K562 (cell line): ENCODE measurements around the gene STAT6. TPM values are rescaled to one million over a fixed set of nuclear protein-coding genes. Genes with fewer than 3 reads are reported as not detected.
A peak's percentile ranks its signal among the peaks of the same experiment; 100 is the strongest.

Source experiments
- ATF1 ChIP-seq, 2 experiments: fragments of 450-650 bp in 1 of 2; IDR thresholded peaks; 2 replicates each; pipeline ENCODE4 v1.6.1; 2016; ENCODE audit warnings: missing compliant biosample characterization in 1 of 2, missing genetic modification characterization in 1 of 2
- CBX8 ChIP-seq: fragments of 200-600 bp; sonication (generic); IDR thresholded peaks from 2 replicates; pipeline ENCODE4 v1.6.1; 2012; ENCODE audit warnings: borderline replicate concordance, mixed run types, low read depth, mild to moderate bottlenecking, moderate library complexity, mixed read lengths, low read length, control low read depth, inconsistent platforms; ENCODE audit not compliant: poor library complexity, severe bottlenecking; ENCODE audit errors: extremely low read depth
- CTBP1 ChIP-seq: fragments of 450-650 bp; IDR thresholded peaks from 2 replicates; pipeline ENCODE4 v1.6.1; 2016; ENCODE audit warnings: borderline replicate concordance
- DNMT1 ChIP-seq: fragments of 450-650 bp; IDR thresholded peaks from 2 replicates; pipeline ENCODE4 v1.6.1; 2016; ENCODE audit warnings: antibody characterized with exemption, mild to moderate bottlenecking
- ESRRB ChIP-seq: fragments of 250-450 bp; sonication (Bioruptor Pico); IDR thresholded peaks from 2 replicates; pipeline ENCODE4 v1.5.0; 2020; ENCODE audit warnings: mild to moderate bottlenecking, moderate library complexity, borderline replicate concordance
- FOXK2 ChIP-seq, 2 experiments: fragments of 450-650 bp; IDR thresholded peaks in 1 of 2; conservative IDR thresholded peaks in 1 of 2; 2 replicates each; pipeline ENCODE4 v1.6.1; 2016; ENCODE audit warnings: low read depth in 2 of 2, mild to moderate bottlenecking in 1 of 2
- HDAC3 ChIP-seq: fragments of 450-650 bp; IDR thresholded peaks from 2 replicates; pipeline ENCODE4 v1.6.1; 2018; ENCODE audit warnings: borderline replicate concordance, mild to moderate bottlenecking, moderate library complexity; ENCODE audit not compliant: partially characterized antibody
- MEF2A ChIP-seq: IDR thresholded peaks from 2 replicates; pipeline ENCODE4 v1.6.1; 2011; ENCODE audit warnings: low read depth, mild to moderate bottlenecking, low read length, moderate library complexity; ENCODE audit not compliant: control insufficient read depth
- MEIS2 ChIP-seq: fragments of 450-650 bp; IDR thresholded peaks from 2 replicates; pipeline ENCODE4 v1.6.1; 2014; ENCODE audit warnings: mild to moderate bottlenecking; ENCODE audit not compliant: partially characterized antibody
- NFE2L1 ChIP-seq: fragments of 450-650 bp; IDR thresholded peaks from 2 replicates; pipeline ENCODE4 v1.6.1; 2016; ENCODE audit warnings: missing genetic modification characterization, low read depth, mild to moderate bottlenecking, missing compliant biosample characterization, moderate library complexity, borderline replicate concordance
- NR0B1 ChIP-seq: fragments of 450-650 bp; IDR thresholded peaks from one replicate; pipeline ENCODE4 v1.6.1; 2018; ENCODE audit warnings: mild to moderate bottlenecking, moderate library complexity; ENCODE audit not compliant: partially characterized antibody
- PHB ChIP-seq: fragments of 250-450 bp; sonication (Bioruptor Pico); IDR thresholded peaks from 2 replicates; pipeline ENCODE4 v1.5.0; 2021
- POLR2AphosphoS2 ChIP-seq: IDR thresholded peaks from 2 replicates; pipeline ENCODE4 v1.6.1; 2012; ENCODE audit warnings: low read length, improper control_type of control experiment
- WHSC1 ChIP-seq: IDR thresholded peaks from one replicate; pipeline ENCODE4 v1.6.1; 2012; ENCODE audit warnings: low read length, control low read depth, inconsistent platforms
- ZBTB43 ChIP-seq: sonication (generic); formaldehyde crosslinking; IDR thresholded peaks from 2 replicates; pipeline ENCODE4 v1.8.0; 2023; ENCODE audit warnings: mild to moderate bottlenecking, missing genetic modification reagents
- ZNF165 ChIP-seq: fragments of 250-450 bp; sonication (Bioruptor Pico); IDR thresholded peaks from 2 replicates; pipeline ENCODE4 v1.4.0; 2020; ENCODE audit warnings: borderline replicate concordance
- ZNF444 ChIP-seq: fragments of 250-450 bp; sonication (Bioruptor Pico); IDR thresholded peaks from 2 replicates; pipeline ENCODE4 v1.4.0; 2020; ENCODE audit warnings: mild to moderate bottlenecking, moderate library complexity
- ZNF583 ChIP-seq: fragments of 250-450 bp; sonication (Bioruptor Pico); IDR thresholded peaks from 2 replicates; pipeline ENCODE4 v1.4.0; 2020
- ZNF740 ChIP-seq, 3 experiments: fragments of 200-800 bp in 1 of 3; sonication (Bioruptor generic) in 1 of 3; sonication (generic) in 1 of 3; formaldehyde crosslinking in 1 of 3; IDR thresholded peaks; 2 replicates each; pipeline versions ENCODE4 v1.6.1 to v1.8.0; 2016 to 2022; ENCODE audit warnings: mild to moderate bottlenecking in 2 of 3, missing compliant biosample characterization in 2 of 3, missing genetic modification characterization in 2 of 3, missing genetic modification reagents in 1 of 3
- polyA plus RNA-seq, 8 experiments: library from polyadenylated mRNA; depleted of rRNA in 4 of 8; stranded (reverse) in 5 of 8; unstranded in 3 of 8; fragments of >200 nt; fragmentation: Nextera tagmentation in 2 of 8; fragmentation: Illumina TruSeq in 1 of 8; extraction: Ambion mirVana in 2 of 8; extraction: Trizol in 1 of 8; gene quantifications; 2 replicates each; pipeline versions ENCODE4 v1.2.1 to v1.2.3, GENCODE V29; 2011 to 2014; ENCODE audit warnings: inconsistent platforms in 1 of 8, missing spikeins in 1 of 8
- total RNA-seq, 7 experiments: library from RNA; depleted of rRNA in 6 of 7; stranded (reverse); fragments of >200 nt in 6 of 7; fragmentation: Illumina TruSeq in 2 of 7; extraction: Trizol in 2 of 7; gene quantifications; 2 replicates each; pipeline versions ENCODE4 v1.2.1 to v1.2.3, GENCODE V29; 2011 to 2021; ENCODE audit warnings: low replicate concordance in 1 of 7
- TF ChIP-seq, protein P1 (sequence below): fragments of 450-650 bp; IDR thresholded peaks from 2 replicates; pipeline ENCODE4 v1.6.1; 2016; ENCODE audit warnings: mild to moderate bottlenecking

Gene STAT6
- total and polyA plus RNA-seq, 9 of the 15 experiments (the other 6 are each of a cell fraction or from before 2014, with no cell fraction given): 2.4 to 49.5 (median 26.5) TPM

DNA sequence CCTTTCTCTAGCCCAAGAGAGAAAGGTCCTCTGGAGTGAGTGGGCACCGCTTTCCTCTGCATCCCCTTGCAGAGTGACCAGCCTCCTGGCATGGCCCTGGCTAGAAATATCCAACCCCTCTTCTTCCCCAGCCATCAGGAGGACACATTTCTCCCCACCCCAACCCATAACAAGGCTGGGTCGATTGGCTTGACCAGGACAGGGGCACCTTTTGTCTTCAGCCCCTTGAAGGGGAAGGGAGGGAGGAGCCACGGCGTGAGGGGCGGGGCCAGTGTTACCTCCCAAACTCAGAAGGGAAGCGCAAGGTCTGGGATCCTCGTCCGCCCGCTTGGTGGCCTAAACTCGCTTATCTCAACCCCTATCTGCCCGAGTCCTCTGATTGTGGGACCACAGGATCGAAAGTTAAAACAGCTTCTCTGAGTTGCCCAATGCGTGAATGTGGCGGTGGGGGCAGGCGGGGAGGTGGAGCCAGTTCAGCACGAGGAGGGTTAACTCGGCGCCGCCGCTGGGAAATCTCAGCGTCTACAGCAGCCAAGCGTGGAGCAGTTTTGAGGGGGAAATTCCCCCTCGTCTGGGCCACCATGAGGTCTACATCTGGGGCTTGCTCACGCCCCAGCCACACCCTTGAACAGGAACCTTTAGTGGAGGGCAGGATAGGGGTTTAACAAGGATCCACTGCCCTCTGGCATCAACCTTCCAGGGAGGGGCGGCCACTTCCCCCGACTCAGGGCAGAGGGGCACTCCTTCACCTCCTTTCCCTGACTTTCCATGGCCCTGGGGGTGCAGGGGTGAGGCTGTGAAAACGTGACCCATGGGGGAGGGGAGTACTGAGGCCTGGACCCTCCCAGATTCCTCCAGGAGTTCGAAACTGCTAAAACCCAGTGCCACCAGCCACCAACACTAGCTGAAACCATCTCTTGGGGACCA lies 795 bp downstream of the STAT6 start (continued):
- TF ChIP-seq NFE2L1 (tag): no peak
- no peak for TF ChIP-seq MEF2A
- TF ChIP-seq WHSC1: no peak
- no peak for TF ChIP-seq NR0B1
- no peak for TF ChIP-seq ZNF740 (CRISPR knock-in tag; IDR thresholded peaks at IDR 0.05)
- TF ChIP-seq ZNF740 (tag; IDR thresholded peaks at IDR 0.05): peak in 1 of 2 experiments; percentile 50; a peak in 1 of 4 replicates
- no peak for TF ChIP-seq ZNF165
- TF ChIP-seq CBX8: no peak
- no peak for TF ChIP-seq HDAC3
- no peak; the same call in 1 of the 2 replicates for TF ChIP-seq POLR2AphosphoS2
- TF ChIP-seq, protein P1, sequence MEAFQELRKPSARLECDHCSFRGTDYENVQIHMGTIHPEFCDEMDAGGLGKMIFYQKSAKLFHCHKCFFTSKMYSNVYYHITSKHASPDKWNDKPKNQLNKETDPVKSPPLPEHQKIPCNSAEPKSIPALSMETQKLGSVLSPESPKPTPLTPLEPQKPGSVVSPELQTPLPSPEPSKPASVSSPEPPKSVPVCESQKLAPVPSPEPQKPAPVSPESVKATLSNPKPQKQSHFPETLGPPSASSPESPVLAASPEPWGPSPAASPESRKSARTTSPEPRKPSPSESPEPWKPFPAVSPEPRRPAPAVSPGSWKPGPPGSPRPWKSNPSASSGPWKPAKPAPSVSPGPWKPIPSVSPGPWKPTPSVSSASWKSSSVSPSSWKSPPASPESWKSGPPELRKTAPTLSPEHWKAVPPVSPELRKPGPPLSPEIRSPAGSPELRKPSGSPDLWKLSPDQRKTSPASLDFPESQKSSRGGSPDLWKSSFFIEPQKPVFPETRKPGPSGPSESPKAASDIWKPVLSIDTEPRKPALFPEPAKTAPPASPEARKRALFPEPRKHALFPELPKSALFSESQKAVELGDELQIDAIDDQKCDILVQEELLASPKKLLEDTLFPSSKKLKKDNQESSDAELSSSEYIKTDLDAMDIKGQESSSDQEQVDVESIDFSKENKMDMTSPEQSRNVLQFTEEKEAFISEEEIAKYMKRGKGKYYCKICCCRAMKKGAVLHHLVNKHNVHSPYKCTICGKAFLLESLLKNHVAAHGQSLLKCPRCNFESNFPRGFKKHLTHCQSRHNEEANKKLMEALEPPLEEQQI: no peak
- TF ChIP-seq ZBTB43 (CRISPR knock-in tag): no peak
- TF ChIP-seq DNMT1: no peak
- TF ChIP-seq PHB (CRISPR knock-in tag): no peak
- TF ChIP-seq MEIS2: no peak
- TF ChIP-seq CTBP1: no peak; the same call in 1 of the 2 replicates
- no peak for TF ChIP-seq ATF1 (CRISPR knock-in tag; IDR thresholded peaks at IDR 0.05)
- no peak for TF ChIP-seq ATF1 (tag; IDR thresholded peaks at IDR 0.05)
- TF ChIP-seq FOXK2 (conservative IDR thresholded peaks at IDR 0.05 in 1 of 2, IDR thresholded peaks at IDR 0.05 in 1 of 2; ENCODE audit: low read depth in 2 of 2): no peak
- no peak for TF ChIP-seq ESRRB
- TF ChIP-seq ZNF583: no peak
- no peak for TF ChIP-seq ZNF444 (CRISPR knock-in tag)
